Lower leg skin (tissue), 3 donors: ENCODE results near the gene ANTXR1.

Source experiments
- CTCF ChIP-seq, 3 donors: fragments of 450-650 bp; IDR thresholded peaks; one replicate each; pipeline ENCODE4 v1.5.1; 2016; ENCODE audit warnings: antibody characterized with exemption in 3 of 3, mild to moderate bottlenecking in 3 of 3, moderate library complexity in 2 of 3
- POLR2A ChIP-seq, 2 donors: fragments of 450-650 bp; IDR thresholded peaks; one replicate each; pipeline ENCODE4 v1.6.1; 2016 to 2017; ENCODE audit warnings: antibody characterized with exemption in 2 of 2, mild to moderate bottlenecking in 1 of 2, moderate library complexity in 1 of 2

DNA sequence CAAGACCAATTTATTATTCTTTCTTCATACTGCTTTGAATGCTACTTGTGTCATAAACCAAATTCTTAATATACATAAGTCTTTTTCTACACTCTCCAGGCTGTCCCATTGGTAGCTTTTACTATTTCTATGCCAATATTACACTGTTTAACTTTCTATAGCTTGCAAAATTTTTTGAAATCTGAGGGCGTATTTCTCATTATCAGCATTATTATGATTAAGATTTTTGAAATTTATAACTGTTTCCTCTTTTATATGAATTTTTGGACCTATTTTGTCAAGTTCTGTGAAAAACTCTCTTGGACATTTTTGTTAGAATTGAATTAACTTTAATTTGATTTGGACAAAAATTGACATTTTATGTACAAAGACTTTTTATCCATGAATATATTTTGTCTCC lies 275.4 kb downstream of the ANTXR1 start:
- TF ChIP-seq CTCF (IDR thresholded peaks at IDR 0.05) (no peak), POLR2A (IDR thresholded peaks at IDR 0.05) (no peak)
